OCI-LY7 (cell line): ENCODE data around the gene WNK2.

Source experiments
- EZH2phosphoT487 ChIP-seq: fragments of 200-600 bp; sonication (generic); IDR thresholded peaks from 2 replicates; pipeline ENCODE4 v1.6.1; 2018; ENCODE audit warnings: low read depth, borderline replicate concordance, mild to moderate bottlenecking, mixed run types, antibody characterized with exemption, low read length, moderate library complexity, mixed read lengths
- TF ChIP-seq, protein P1 (sequence below): fragments of 200-600 bp; sonication (generic); conservative IDR thresholded peaks from 2 replicates; pipeline ENCODE4 v1.5.1; 2014; ENCODE audit warnings: mild to moderate bottlenecking, antibody characterized with exemption, low read length, moderate library complexity, mixed read lengths

DNA sequence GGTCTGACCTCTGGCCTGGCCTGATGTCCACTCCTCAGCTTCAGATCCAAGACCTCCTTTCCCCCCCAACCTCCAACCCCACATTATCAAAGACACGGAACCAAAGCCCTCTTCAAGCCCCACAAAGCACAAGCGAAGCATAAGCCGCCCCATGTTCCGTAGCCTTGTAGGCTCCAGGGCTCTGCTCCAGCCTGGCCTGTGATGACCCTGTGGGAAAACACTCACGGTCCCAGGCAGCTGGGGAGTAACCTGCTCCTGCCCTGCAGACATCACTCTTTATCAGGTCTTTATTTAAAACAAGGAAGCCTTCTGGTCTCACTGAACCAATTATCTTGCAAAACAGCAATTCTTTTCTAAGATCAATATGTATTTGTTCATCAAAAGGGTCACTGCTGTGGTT is 15.4 kb upstream of the WNK2 start:
- TF ChIP-seq, protein P1, sequence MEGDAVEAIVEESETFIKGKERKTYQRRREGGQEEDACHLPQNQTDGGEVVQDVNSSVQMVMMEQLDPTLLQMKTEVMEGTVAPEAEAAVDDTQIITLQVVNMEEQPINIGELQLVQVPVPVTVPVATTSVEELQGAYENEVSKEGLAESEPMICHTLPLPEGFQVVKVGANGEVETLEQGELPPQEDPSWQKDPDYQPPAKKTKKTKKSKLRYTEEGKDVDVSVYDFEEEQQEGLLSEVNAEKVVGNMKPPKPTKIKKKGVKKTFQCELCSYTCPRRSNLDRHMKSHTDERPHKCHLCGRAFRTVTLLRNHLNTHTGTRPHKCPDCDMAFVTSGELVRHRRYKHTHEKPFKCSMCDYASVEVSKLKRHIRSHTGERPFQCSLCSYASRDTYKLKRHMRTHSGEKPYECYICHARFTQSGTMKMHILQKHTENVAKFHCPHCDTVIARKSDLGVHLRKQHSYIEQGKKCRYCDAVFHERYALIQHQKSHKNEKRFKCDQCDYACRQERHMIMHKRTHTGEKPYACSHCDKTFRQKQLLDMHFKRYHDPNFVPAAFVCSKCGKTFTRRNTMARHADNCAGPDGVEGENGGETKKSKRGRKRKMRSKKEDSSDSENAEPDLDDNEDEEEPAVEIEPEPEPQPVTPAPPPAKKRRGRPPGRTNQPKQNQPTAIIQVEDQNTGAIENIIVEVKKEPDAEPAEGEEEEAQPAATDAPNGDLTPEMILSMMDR: no peak
- TF ChIP-seq EZH2phosphoT487: no peak
